Measurements from ENCODE around the gene DOCK2. TPM values are rescaled to one million over a fixed set of nuclear protein-coding genes. Genes with fewer than 3 reads are reported as not detected.

DOCK2 gene
- polyA plus RNA-seq, 2 of the 4 experiments (the other 2 are of a cell fraction), result 2.1 to 4.6 TPM

DNA sequence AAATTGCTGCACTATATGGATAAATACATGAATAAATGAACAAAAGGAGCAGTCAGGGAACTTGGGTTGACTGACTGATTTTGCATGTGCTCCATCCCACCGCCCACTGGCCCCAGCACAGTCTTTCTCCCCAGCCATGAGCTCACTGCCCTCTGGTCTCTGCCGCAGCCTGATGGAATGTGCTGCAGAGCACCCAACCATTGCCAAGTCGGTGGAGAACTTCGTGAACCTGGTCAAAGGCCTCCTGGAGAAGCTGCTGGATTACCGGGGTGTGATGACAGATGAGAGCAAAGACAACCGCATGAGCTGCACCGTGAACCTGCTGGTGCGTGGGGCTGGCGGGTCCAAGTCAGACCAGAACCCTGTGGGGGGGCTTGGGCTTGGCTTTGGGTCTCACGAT, 397.2 kb downstream of the DOCK2 start:
- FAIRE-seq (no peak), ATAC-seq (no peak), DNase-seq (ENCODE audit: low read depth in 1 of 2, low spot score in 1 of 2) (no peak)
- CTCF ChIA-PET, result interaction anchor here (3.5 kb wide), 1 partner anchor 37 kb away, joined by 11 read pairs; no protein-coding TSS in a partner anchor
- no peak overlapping the region for H3K4me3 ChIP-seq
- TF ChIP-seq MYC (IDR thresholded peaks at IDR 0.05; ENCODE audit: borderline replicate concordance, low read length) (no peak), HOXB5 (CRISPR knock-in tag; IDR thresholded peaks at IDR 0.05) (no peak)
- H3K4me1 ChIP-seq, result no peaks in the 10 kb centered on the region
- 52% methylated on average over 6 of the region's 10 CpGs for WGBS (ENCODE audit: missing lambda C conversion rate)
- POLR2A ChIA-PET, result no interaction called here
- no peaks in the 10 kb centered on the region for H3K9me3 ChIP-seq
- H3K27ac ChIP-seq, result no peak overlapping the region
- no peak overlapping the region for H3K4me2 ChIP-seq

DNA sequence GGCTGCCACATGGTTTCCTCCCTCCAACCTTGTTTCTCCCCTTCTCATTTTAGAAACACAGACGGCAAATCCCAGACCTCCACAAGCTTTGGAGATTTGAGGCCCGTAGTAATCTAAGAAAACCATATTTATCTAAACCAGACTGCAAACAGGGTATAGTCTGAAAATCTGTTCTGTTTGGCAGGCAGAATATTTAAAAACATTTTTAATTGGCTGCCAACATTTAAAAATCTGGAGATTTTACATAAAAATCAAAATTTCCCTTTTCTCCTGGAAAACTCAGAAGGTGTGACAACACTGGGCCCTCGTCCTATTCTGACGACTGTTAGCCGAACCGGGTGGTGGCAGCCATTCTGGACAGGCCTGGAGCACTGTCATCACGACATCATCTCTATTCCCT, 401.2 kb downstream of the DOCK2 start:
- TF ChIP-seq CHD4 (IDR thresholded peaks at IDR 0.05; ENCODE audit: borderline replicate concordance) (no peak), HEYL (CRISPR knock-in tag; IDR thresholded peaks at IDR 0.05) (no peak), EP300 (IDR thresholded peaks at IDR 0.05) (no peak), MAFK (IDR thresholded peaks at IDR 0.05; ENCODE audit: partially characterized antibody) (no peak), HDAC2 (IDR thresholded peaks at IDR 0.05) (no peak), ZC3H11A (IDR thresholded peaks at IDR 0.05) (no peak), SREBF2 (IDR thresholded peaks at IDR 0.05) (no peak), CEBPB (IDR thresholded peaks at IDR 0.05) (no peak), CBX8 (IDR thresholded peaks at IDR 0.05) (no peak), ZNF302 (CRISPR knock-in tag; IDR thresholded peaks at IDR 0.05) (no peak), REST (IDR thresholded peaks at IDR 0.05) (no peak), ZFP36 (IDR thresholded peaks at IDR 0.05; ENCODE audit: borderline replicate concordance, partially characterized antibody) (no peak), JUN (IDR thresholded peaks at IDR 0.05) (no peak), CBX2 (IDR thresholded peaks at IDR 0.05; ENCODE audit: borderline replicate concordance, low read depth) (no peak), KDM1A (IDR thresholded peaks at IDR 0.05; ENCODE audit: low read depth) (no peak)
- TF ChIP-seq, protein P1, sequence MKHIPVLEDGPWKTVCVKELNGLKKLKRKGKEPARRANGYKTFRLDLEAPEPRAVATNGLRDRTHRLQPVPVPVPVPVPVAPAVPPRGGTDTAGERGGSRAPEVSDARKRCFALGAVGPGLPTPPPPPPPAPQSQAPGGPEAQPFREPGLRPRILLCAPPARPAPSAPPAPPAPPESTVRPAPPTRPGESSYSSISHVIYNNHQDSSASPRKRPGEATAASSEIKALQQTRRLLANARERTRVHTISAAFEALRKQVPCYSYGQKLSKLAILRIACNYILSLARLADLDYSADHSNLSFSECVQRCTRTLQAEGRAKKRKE (CRISPR knock-in tag; IDR thresholded peaks at IDR 0.05; ENCODE audit: low read depth), result no peak
- TF ChIP-seq, protein P2, sequence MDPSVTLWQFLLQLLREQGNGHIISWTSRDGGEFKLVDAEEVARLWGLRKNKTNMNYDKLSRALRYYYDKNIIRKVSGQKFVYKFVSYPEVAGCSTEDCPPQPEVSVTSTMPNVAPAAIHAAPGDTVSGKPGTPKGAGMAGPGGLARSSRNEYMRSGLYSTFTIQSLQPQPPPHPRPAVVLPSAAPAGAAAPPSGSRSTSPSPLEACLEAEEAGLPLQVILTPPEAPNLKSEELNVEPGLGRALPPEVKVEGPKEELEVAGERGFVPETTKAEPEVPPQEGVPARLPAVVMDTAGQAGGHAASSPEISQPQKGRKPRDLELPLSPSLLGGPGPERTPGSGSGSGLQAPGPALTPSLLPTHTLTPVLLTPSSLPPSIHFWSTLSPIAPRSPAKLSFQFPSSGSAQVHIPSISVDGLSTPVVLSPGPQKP (IDR thresholded peaks at IDR 0.05; ENCODE audit: low read depth, low read length), result no peak
- CTCF ChIA-PET, result no interaction called here
- Histone ChIP-seq H3K4me3 (no peak overlapping the region), H3K4me1 (no peaks in the 10 kb centered on the region), H3K9me3 (no peaks in the 10 kb centered on the region), H3K4me2 (no peak overlapping the region), H3K27ac (no peak overlapping the region)
- DNase-seq (ENCODE audit: low read depth in 1 of 2, low spot score in 1 of 2), result no peak
- ATAC-seq, result no peak
- FAIRE-seq, result no peak
- POLR2A ChIA-PET, result no interaction called here
- 84% methylated on average over 7 of the region's 7 CpGs for WGBS (ENCODE audit: missing lambda C conversion rate)

DNA sequence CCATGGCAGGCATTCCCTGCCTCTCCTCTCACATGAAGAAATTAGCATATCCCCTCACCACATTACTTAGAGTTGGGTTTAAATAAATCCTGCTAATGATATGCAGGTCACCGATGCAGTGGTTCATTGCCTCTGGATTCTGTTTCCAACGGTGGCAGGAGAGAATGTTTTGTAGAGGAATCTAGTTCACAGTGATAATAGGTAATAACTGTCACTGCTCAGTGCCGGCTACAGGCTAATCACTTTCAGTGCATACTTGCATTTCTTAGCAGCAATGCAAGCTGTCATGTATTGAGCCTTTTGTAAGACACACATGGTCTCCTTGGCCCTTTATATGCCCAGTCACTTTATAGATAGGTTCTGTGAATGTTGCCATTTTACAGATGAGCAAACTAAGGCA, 402.8 kb downstream of the DOCK2 start:
- WGBS (ENCODE audit: missing lambda C conversion rate), result 64% methylated on average over 3 of the region's 3 CpGs
- ChIA-PET CTCF (interaction anchor here (1.5 to 1.9 kb wide), 2 partner anchors 32 to 338 kb away, joined by 3 to 4 read pairs; no protein-coding TSS in a partner anchor), POLR2A (no interaction called here)
- Histone ChIP-seq H3K27ac (no peak overlapping the region), H3K9me3 (no peaks in the 10 kb centered on the region), H3K4me3 (no peak overlapping the region), H3K4me2 (no peak overlapping the region), H3K4me1 (no peaks in the 10 kb centered on the region)
- ATAC-seq (no peak), DNase-seq (ENCODE audit: low read depth in 1 of 2, low spot score in 1 of 2) (no peak), FAIRE-seq (no peak)
- no peak for TF ChIP-seq NPAS2 (CRISPR knock-in tag; IDR thresholded peaks at IDR 0.05; ENCODE audit: borderline replicate concordance)
- TF ChIP-seq HDAC2 (IDR thresholded peaks at IDR 0.05), result no peak
- no peak for TF ChIP-seq RARB (CRISPR knock-in tag; IDR thresholded peaks at IDR 0.05)
- TF ChIP-seq FOSB (CRISPR knock-in tag; IDR thresholded peaks at IDR 0.05), result no peak
- no peak for TF ChIP-seq CBX8 (IDR thresholded peaks at IDR 0.05)
- TF ChIP-seq CBX2 (IDR thresholded peaks at IDR 0.05; ENCODE audit: borderline replicate concordance, low read depth), result no peak
- TF ChIP-seq POLR2A (IDR thresholded peaks at IDR 0.05; ENCODE audit: low read length), result no peak
- TF ChIP-seq ESRRA (IDR thresholded peaks at IDR 0.05; ENCODE audit: borderline replicate concordance, low read length), result no peak
- TF ChIP-seq, protein P3, sequence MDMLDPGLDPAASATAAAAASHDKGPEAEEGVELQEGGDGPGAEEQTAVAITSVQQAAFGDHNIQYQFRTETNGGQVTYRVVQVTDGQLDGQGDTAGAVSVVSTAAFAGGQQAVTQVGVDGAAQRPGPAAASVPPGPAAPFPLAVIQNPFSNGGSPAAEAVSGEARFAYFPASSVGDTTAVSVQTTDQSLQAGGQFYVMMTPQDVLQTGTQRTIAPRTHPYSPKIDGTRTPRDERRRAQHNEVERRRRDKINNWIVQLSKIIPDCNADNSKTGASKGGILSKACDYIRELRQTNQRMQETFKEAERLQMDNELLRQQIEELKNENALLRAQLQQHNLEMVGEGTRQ (IDR thresholded peaks at IDR 0.05), result no peak
- no peak for TF ChIP-seq ZNF302 (CRISPR knock-in tag; IDR thresholded peaks at IDR 0.05)
- no peak for TF ChIP-seq POLR2AphosphoS2 (conservative IDR thresholded peaks at IDR 0.05; ENCODE audit: low read length)
- TF ChIP-seq SREBF2 (IDR thresholded peaks at IDR 0.05), result no peak
- TF ChIP-seq BHLHE40 (IDR thresholded peaks at IDR 0.05; ENCODE audit: low read depth, low read length), result no peak
- TF ChIP-seq, protein P4, sequence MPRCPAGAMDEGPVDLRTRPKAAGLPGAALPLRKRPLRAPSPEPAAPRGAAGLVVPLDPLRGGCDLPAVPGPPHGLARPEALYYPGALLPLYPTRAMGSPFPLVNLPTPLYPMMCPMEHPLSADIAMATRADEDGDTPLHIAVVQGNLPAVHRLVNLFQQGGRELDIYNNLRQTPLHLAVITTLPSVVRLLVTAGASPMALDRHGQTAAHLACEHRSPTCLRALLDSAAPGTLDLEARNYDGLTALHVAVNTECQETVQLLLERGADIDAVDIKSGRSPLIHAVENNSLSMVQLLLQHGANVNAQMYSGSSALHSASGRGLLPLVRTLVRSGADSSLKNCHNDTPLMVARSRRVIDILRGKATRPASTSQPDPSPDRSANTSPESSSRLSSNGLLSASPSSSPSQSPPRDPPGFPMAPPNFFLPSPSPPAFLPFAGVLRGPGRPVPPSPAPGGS (IDR thresholded peaks at IDR 0.05), result no peak
- TF ChIP-seq KDM1A (IDR thresholded peaks at IDR 0.05; ENCODE audit: low read depth), result no peak
- no peak for TF ChIP-seq PHF8 (IDR thresholded peaks at IDR 0.05; ENCODE audit: borderline replicate concordance, low read depth)
- TF ChIP-seq MAFK (IDR thresholded peaks at IDR 0.05; ENCODE audit: partially characterized antibody), result no peak

Data from A549 (cell line).